ENCODE results near the gene MTHFD1L.

Gene MTHFD1L

GRCh38 chr6:150978624-150979023 lies 113.1 kb downstream of the MTHFD1L start:
- no peak overlapping the region for H3K4me3 ChIP-seq (replicated peaks in 1 of 2; ENCODE audit: low read depth in 2 of 2, low read length in 2 of 2)
- no peak for DNase-seq (ENCODE audit: low read depth in 2 of 2)
- no peak for TF ChIP-seq CTCF (IDR thresholded peaks at IDR 0.05; ENCODE audit: low read depth, low read length)

GRCh38 chr6:150979826-150980350 lies 114.4 kb downstream of the MTHFD1L start:
- no peak for TF ChIP-seq CTCF (IDR thresholded peaks at IDR 0.05; ENCODE audit: low read depth, low read length)
- no peak for DNase-seq (ENCODE audit: low read depth in 2 of 2)
- H3K4me3 ChIP-seq (replicated peaks in 1 of 2; ENCODE audit: low read depth in 2 of 2, low read length in 2 of 2) = no peak overlapping the region

- no peak for DNase-seq (ENCODE audit: low read depth in 2 of 2)
- TF ChIP-seq CTCF (IDR thresholded peaks at IDR 0.05; ENCODE audit: low read depth, low read length) = no peak
- no peak overlapping the region for H3K4me3 ChIP-seq (replicated peaks in 1 of 2; ENCODE audit: low read depth in 2 of 2, low read length in 2 of 2)
These were observed 115.6 kb downstream of the MTHFD1L start for GRCh38 chr6:150981095-150981494.

GRCh38 chr6:150981669-150982068 lies 116.2 kb downstream of the MTHFD1L start:
- no peak for TF ChIP-seq CTCF (IDR thresholded peaks at IDR 0.05; ENCODE audit: low read depth, low read length)
- DNase-seq (ENCODE audit: low read depth in 2 of 2) = no peak

DNA sequence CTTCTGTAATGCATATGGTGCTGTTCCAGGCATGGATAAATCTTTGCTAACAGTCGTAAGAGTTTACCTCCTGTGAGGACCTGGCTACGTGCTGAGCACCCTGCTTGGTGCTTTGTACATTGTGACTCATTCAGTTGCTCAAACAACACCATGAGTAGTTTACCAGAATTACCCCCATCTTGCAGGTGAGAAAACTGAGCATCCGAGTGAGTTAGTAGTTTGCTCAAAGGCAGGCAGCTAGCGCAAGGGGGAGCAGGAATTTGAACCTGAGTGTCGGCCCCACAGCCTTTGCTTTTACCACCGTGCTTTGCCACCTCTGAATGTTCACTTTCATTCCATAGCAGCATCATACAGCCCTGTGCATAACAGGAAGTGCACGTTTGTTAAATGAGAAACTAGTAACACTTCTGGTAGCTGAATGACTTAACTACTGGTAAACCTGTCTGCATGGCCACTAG lies 121.9 kb downstream of the MTHFD1L start:
- no peak overlapping the region for H3K4me3 ChIP-seq (replicated peaks in 1 of 2; ENCODE audit: low read depth in 2 of 2, low read length in 2 of 2)
- no peak for TF ChIP-seq CTCF (IDR thresholded peaks at IDR 0.05; ENCODE audit: low read depth, low read length)
- no peak for DNase-seq (ENCODE audit: low read depth in 2 of 2)

More at GRCh38 chr6:150981669-150982068, 116.2 kb downstream of the MTHFD1L start:
- H3K4me3 ChIP-seq (replicated peaks in 1 of 2; ENCODE audit: low read depth in 2 of 2, low read length in 2 of 2) = no peak overlapping the region

DNA sequence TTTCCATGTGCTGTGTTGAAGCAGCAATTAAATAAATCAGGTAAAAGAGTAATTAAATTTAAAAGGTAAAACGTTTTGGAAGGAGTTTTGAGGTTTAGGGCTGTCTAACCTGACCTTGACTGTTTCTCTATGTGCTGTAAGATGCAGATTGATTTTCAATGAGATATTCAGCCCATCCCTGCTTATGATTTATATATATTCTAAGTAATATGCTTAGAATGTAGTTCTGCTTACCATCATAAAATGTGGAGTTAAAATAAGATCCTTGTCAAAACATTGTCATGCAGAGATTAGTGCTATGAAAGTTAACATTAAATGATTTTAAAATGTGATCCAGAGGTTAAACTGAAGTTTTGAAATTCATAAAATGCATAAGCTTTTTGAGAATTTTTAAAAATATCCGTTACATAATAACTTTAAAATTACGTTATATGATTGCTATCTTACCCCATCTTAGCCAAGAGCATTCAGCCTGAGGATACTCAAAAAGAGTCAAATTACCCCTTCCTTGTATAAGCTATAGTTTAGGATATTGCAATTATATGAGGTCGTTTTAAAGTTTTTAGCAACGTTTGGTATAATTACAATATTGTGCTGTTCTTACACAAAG lies 122.5 kb downstream of the MTHFD1L start:
- DNase-seq (ENCODE audit: low read depth in 2 of 2) = no peak
- no peak overlapping the region for H3K4me3 ChIP-seq (replicated peaks in 1 of 2; ENCODE audit: low read depth in 2 of 2, low read length in 2 of 2)
- TF ChIP-seq CTCF (IDR thresholded peaks at IDR 0.05; ENCODE audit: low read depth, low read length) = no peak

DNA sequence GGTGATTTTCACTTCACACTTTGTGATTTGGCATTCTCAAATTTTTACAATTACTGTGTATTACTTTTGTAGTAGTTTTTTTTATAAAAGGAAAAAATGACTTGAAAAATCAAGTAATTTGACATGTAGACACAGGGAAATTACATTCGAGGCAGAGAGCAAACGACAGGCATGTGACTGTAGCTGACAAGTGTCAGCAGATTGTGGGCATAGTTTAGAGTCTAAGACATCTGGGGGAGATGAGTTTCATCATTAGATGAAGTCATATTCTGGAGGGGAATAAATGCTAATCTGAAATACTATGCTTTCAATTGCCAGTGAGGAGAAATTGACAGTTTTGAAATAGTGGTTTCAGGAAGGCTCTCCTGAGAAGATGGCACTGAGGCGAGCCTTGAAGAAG lies 126.0 kb downstream of the MTHFD1L start:
- no peak for TF ChIP-seq CTCF (IDR thresholded peaks at IDR 0.05; ENCODE audit: low read depth, low read length)

More for the DNA sequence above, 126.0 kb downstream of the MTHFD1L start:
- DNase-seq (ENCODE audit: low read depth in 2 of 2) = no peak
- H3K4me3 ChIP-seq (replicated peaks in 1 of 2; ENCODE audit: low read depth in 2 of 2, low read length in 2 of 2) = no peak overlapping the region
